GM19467 (cell line): Measurements from ENCODE around the gene ARL11.
"Not testable (repeated sequence)": the region's sequence is repeated elsewhere in the genome, so short reads cannot be mapped to it uniquely, and the experiment has no call there.

Source experiments
- ATAC-seq: cut with Tn5 transposase; IDR thresholded peaks from one replicate; pipeline ENCODE4 v1.9.1; 2021; ENCODE audit warnings: mild to moderate bottlenecking, moderate library complexity; ENCODE audit not compliant: unreplicated experiment

The ARL11 gene

GRCh38 chr13:49627831-49628652 is at the start of gene ARL11:
TSS of gene ARL11 (plus strand) at chr13:49628507. CDS start at chr13:49630448, 1,941 bp downstream.
- ATAC-seq: peak; percentile 95

DNA sequence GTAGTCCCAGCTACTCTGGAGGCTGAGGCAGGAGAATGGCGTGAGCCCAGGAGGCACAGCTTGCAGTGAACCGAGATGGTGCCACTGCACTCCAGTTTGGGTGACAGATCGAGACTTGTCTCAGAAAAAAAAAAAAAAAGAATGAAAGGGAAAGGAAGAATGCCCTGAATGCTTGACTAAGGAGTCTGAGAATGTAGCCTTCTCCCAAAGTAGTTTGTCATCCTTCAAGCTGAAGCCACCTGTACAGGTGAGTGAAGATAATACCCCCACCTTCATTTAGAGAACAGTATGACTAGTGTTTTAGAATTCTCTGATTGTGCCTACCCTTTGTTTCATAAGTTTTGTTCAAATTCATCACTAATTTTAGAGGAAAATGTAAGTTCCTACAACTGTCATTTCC is 48.8 kb upstream of the ARL11 start:
- no peak for ATAC-seq

DNA sequence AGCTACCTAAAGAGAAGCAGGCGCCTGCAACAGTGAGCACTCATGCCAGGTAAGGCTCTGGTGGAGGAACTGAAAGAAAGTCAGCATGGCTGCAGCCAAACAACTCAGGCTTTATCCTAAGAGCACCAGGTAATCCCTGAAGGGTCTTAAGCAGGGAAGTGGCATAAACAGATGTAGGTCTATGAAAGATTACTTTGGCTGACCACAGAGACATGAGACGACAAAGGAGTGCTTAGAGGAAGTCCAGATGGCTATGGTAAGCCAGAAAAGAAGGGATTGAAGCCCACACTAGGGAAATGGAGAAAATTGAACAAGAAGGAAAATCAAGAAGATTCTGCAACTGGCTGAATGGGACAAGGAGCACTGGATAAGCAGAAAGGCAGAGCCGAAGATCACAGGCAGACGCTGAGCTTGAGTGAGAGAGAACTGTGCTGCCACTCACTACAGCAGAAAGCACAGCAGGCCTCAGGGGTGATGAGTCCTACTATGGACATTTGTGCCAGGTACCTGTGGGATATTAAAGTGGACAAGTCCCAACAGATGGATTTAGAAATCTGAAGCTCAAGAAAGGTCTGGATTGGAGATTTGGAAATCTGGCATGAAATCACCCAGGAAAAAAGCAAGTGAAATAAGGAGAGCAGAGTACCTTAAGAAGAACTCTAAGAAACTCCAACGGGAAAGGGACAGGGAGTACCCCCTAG is 47.2 kb upstream of the ARL11 start:
- no peak for ATAC-seq

- ATAC-seq: peak; percentile 10
These were observed 43.5 kb upstream of the ARL11 start for GRCh38 chr13:49584771-49585182.

GRCh38 chr13:49585220-49586157 is 42.8 kb upstream of the ARL11 start, which contains the start of gene RCBTB1:
TSS of gene RCBTB1 (minus strand) at chr13:49585558. CDS start at chr13:49567279, 18,279 bp downstream.
- peak; percentile 82 for ATAC-seq

GRCh38 chr13:49586717-49587116 is 41.6 kb upstream of the ARL11 start:
- no peak for ATAC-seq

- ATAC-seq: no peak
These were observed 40.9 kb upstream of the ARL11 start for GRCh38 chr13:49587311-49587847.

DNA sequence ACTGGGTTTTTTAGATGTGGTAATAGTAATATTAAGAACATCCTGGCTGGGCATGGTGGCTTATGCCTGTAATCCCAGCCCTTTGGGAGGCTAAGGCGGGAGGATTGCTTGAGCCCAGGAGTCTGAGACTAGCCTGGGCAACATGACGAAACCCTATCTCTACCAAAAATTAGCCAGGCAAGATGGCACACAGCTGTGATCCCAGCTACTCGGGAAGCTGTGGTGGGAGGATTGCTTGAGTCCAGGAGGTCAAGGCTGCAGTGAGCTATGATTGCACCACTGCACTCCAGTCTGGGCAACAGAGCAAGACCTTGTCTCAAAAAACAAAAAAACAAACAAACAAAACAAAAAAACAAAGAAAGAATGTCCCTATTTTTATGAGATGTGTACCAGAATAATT is 37.6 kb upstream of the ARL11 start:
- ATAC-seq: not testable (repeated sequence)

DNA sequence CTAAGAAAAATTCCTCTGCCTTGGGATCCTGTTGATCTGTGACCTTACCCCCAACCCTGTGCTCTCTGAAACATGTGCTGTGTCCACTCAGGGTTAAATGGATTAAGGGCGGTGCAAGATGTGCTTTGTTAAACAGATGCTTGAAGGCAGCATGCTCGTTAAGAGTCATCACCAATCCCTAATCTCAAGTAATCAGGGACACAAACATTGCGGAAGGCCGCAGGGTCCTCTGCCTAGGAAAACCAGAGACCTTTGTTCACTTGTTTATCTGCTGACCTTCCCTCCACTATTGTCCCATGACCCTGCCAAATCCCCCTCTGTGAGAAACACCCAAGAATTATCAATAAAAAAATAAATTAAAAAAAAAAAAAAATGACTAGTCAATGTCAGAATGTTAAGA is 34.4 kb upstream of the ARL11 start:
- not testable (repeated sequence) for ATAC-seq

GRCh38 chr13:49594576-49594975 is 33.7 kb upstream of the ARL11 start:
- no peak for ATAC-seq

- no peak for ATAC-seq
These were observed 32.1 kb upstream of the ARL11 start for GRCh38 chr13:49596221-49596620.

DNA sequence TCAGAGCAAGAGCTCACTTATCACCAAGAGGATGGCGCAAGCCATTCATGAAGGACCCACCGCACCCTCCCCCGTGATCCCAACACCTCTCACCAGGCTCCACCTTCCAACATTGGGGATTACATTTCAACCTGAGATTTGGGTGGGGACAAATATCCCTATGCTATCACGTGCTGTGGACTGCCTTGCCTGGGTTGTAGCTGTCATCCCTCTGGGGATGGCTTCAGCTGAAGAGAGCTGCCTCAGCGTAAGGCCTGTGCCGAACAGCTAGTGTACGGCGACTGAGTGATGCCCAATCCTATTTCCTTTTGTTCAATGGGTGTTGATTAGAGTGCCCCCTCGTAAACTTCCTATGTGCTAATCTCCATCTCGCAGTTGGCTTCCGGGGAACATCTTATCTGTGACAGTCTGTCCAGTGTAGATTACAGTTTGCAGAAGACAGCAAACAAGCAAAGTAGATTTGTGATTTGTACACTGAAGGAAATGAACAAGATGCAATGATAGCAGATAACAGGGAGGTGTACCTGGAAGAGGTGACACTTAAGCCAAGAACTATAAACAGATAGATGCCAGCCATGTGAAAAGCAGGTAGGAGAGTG is 31.2 kb upstream of the ARL11 start:
- no peak for ATAC-seq

DNA sequence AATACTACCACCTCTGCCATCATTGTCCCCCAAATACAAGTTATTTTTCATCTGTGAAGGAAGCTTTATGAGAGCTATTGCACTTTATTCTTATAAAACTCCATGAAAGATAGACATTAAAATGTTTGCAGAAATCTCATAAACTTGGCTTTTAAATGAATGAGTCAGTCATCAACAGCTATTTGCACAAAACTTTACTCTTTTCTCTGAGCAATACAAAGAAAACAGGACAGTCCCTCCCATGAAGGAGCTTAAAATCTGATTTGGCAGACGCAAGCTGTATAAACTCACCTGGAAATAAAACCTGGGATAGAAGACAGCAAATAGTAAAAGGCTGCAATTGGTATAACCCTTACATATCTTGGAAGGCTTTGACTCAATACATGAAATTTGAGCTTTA is 26.3 kb upstream of the ARL11 start:
- no peak for ATAC-seq

- not testable (repeated sequence) for ATAC-seq
These were observed 25.7 kb upstream of the ARL11 start for GRCh38 chr13:49602615-49603014.

- no peak for ATAC-seq
These were observed 23.7 kb upstream of the ARL11 start for GRCh38 chr13:49604570-49604969.

- peak; percentile 81 for ATAC-seq
These were observed 21.3 kb upstream of the ARL11 start for GRCh38 chr13:49606747-49607648.

- ATAC-seq: no peak
These were observed 20.5 kb upstream of the ARL11 start for GRCh38 chr13:49607761-49608160.

- no peak for ATAC-seq
These were observed 19.5 kb upstream of the ARL11 start for GRCh38 chr13:49608651-49609331.

- ATAC-seq: no peak
These were observed 18.1 kb upstream of the ARL11 start for GRCh38 chr13:49610176-49610575.
